HG03097 (cell line): ENCODE measurements around the gene MANSC1.

Experiments
- ATAC-seq: cut with Tn5 transposase; IDR thresholded peaks from one replicate; pipeline ENCODE4 v1.9.1; 2021; ENCODE audit not compliant: unreplicated experiment, low FRiP score

Gene MANSC1

DNA sequence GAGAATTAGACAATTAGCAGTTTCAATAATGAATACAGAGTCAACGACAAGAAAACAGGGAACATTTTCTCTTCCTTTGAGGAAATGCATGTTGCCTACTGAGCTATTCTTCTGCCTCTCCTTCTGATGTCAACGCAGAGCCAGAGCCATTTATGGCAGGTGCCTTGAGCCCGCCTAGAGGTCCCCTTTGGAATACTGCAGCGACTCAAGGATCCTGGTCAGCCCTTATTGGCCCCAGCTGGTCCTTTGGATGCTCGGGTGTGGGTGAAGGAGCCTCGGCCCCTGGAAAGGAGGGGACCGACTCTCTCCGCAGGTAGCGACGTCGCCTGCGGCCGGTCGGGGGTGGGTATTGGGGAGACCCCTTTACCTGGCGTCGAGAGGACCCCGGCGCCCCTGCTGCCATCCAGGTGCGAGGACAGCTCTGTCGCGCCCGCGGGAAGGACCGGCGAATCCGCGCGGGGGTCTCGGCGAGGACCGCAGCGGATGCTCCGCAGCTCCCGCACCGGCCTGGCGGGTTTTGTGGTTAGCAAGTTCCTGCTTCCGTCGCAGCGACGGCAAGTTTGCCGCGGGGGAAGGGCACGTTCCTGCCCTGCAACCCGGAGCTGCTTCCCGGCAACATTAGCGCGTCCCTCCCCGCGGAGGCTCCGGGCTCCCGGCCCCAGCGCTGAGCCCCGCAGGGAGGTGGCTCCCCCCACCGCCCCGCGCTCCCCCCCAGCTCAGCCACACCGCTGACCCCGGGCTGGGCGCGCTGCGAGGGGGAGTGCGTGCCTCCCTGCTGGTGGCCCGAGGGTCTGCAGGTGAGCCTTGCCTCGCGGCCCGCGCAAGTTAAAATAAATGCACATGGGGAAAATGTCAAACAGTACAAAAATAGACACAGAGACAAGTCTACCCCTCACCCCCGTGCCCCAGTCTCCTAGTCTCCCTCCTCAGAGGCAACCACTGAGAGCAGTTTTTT lies at the start of gene MANSC1:
Gene MANSC1 (minus strand): TSS at position 532 of the 955 bp plus-strand sequence. CDS start 6,928 bp downstream, outside the sequence.
- no peak for ATAC-seq

DNA sequence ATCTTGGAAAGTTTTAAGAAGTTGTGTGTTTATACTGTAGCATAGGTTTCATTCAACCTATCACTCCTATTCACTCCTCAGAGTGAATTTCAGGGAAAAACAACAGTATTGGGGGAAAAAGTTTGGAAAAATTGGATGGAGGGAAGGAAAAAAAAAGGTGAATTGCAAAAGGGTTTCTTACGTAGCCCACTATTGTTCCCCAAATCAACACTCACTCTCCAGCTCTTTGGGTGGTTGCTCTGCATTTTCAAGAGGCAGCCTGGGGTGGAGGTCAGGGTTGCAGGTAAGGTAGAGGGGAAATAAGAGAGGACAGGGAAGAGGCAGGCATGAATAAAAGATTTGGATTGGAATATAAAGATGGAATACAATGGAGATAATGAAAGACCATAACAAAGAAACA lies 49.1 kb upstream of the MANSC1 start:
- ATAC-seq, result no peak

DNA sequence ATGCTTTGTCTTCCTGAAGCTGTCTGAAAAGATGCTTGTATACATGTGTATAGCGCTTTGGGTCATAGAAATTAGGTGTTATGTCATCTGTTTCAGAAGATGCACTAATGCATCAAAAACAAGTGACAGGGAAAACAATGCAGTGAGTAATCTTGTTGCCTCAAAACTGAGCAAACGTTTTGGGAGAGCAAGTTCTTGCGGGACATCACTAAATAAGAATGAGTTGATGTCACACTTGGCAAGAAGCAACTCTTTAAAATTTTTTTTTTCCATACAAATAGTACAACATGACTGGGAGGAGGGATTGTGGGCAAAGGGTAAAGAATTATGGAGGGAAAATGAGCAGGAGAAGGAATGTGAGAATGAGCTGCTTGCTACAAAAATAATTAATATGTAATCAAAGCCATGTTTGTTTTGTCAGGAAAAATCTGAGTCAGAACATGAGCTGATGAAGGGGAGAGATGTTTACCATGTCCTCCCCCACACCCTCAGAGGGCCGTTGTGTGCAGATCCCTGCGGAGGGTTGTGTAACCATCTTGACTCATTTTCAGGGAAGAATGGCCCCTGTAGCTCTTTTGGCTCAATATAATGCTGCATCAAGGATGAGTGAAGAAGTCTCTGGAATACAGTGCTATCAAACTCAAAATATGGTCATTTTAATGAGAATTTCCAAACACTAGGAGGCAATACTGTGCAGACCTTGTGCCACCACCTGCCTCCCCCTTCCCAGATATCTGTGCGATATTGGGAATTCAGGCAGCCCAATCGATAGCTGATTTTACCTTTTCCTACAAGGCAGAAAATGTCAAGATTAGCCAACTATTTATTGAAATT lies 48.2 kb upstream of the MANSC1 start:
- ATAC-seq, result no peak

DNA sequence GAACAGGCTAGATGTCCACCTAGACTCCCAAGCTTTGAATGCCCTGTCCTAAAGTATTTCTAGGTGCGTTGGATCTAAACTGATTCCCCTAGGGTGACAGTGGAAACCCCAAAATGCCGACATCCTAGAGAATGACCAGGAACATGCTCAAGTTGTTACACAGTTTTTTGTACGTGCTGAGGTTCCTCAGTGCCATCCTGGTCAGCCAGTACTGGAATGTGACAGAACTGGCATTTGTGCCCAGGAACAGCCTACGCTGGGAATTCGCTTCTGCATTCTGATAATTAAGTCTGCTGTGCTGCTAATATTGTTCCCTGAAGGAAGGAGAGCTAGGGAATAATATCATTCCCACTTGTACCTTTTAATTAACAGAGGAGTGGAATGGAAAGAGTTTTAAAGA lies 47.1 kb upstream of the MANSC1 start:
- no peak for ATAC-seq

DNA sequence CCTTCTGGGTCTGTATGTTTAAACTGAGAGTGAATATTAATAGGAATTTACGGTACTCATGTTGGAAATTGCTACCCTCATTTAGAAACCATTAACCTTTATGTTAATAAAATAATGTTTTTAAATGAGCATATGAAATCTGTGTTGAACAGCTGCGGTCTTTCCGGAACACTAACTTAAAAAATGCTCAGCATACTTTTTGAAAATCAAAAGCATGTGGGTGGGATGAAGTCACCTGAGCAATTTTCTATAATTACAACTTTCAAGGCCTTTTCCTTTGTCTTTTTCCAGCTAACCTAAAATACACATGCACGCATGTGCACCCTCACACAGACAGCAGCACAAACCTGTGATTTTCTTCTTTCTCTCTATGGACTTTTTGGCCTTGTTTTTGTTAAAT lies 46.7 kb upstream of the MANSC1 start:
- no peak for ATAC-seq

DNA sequence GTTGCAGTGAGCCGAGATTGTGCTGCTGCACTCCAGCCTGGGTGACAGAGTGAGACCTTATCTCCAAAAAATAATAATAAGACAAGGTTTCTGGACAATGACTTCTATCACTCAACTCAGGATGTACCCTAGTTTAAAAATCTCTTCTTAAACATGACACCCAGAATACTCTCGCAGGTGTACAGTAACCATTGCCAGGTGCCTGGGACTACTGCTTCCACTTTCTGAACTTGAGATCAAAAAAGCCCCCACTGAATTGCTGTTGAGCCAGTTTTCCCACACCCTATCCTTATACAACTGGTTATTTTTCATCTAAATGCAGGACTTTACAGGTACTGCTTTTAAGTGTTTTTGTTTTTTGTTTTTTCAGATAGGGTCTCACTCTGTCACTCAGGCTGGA lies 43.1 kb upstream of the MANSC1 start:
- ATAC-seq, result no peak

DNA sequence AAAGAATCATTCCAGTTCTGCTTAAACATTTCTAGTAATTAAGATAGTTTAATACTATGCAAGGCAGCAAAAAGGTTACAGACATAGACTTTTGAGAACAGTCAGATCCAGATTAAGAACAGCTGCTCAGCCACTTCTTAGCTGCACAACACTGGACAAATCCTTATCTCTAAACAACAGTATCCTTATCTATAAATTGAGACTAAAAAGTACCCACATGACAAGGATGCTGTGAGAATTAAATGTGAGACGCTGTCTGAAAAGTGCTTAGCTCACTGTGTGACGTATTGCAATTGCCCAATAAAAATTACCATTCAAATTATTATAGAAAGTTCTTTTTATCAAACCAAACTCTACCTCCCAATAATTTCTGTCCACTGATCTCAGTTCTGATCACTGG lies 42.4 kb upstream of the MANSC1 start:
- no peak for ATAC-seq

DNA sequence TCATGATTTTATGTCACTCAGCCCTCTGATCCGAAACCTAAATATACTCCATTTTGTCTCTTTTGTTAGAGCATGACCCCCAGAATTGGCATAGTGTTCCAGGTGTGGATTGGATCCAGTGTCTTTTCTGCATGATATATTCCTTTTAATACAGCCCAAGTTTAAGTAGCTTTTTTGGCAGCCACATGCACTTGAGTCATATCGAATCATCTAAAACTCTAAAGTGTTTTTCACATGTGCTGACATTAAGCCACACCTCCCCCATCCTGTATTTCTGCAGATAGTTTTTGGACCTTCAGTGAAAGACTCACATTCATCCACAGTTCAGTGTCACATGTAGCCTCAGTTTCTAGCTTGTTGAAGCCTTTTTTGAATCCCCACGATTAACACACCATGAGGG lies 37.5 kb upstream of the MANSC1 start:
- ATAC-seq, result no peak

DNA sequence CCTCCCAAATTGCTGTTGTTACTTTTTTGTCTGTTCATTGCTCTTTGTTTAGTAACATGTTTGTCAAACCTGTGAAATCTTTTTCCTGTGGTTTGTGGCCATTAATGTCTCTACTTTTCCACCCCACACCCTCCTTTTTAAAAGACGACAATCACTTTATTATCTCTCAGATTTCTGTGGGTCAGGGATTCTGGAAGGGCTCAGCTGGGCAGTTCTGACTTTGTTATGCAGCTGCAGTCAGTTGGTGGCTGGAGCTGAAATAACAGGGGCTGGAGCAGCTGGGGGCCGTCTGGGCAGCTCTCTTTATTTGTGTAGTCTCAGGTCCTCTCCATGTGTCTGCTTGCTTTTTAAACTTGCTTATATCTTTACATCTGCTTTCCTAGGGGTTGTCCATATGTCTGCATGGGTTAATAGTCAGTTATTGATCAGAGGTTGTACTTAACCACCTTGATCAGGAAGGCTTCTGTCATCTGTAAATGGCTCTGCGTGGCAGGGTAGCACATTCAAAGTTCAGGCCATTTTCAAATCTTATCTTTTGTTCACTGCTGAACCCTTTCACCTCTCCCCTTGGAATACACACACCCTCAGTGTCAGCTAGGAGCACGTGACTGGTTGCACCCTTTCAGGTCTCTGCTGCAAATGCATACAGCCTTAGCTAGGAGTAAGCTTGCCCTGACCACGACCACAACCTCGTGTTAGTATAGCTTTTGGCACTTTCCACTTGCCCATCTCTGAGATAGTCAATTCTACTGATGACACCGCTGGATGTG lies 34.7 kb upstream of the MANSC1 start:
- no peak for ATAC-seq

DNA sequence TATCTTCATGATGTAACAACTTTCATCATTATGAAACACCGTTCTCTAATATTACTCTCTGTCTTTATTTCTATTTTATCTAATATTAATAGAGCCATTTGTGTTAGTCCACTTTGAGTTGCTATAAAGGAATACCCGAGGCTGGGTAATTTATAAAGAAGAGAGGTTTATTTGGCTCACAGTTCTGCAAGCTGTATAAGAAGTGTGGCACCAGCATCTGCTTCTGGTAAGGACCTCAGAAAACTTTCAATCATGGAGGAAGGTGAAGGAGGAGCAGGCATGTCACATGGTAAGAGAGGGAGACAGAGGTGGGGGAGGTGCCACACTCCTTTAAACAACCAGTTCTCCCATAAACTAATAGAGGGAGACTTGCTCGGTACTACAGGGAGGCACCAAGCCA lies 31.9 kb upstream of the MANSC1 start:
- no peak for ATAC-seq

DNA sequence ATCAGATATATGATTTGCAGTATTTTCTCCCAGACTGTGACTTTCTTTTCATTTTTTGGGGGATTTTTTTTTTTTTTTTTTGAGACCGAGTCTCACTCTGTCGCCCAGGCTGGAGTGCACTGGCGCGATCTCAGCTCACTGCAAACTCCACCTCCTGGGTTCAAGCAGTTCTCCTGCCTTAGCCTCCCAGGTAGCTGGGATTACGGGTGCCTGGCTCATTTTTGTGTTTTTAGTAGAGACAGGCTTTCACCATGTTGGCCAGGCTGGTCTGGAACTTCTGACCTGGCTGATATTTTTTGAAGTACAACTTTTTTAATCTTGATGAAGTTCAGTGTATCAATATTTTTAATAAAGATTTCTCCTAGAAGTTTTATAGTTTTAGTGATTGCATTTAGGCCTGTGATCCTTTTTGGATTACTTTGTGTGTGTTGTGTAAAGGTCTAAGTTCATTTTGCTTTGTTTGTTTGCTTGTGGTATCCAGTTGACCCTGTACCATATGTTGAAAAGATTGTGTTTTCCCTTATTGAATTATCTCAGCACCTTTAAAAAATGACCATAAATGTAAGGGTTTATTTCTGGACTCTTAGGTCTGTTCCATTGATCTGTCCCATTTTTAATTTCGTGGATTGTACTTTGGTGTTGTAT lies 31.0 kb upstream of the MANSC1 start:
- ATAC-seq, result no peak

DNA sequence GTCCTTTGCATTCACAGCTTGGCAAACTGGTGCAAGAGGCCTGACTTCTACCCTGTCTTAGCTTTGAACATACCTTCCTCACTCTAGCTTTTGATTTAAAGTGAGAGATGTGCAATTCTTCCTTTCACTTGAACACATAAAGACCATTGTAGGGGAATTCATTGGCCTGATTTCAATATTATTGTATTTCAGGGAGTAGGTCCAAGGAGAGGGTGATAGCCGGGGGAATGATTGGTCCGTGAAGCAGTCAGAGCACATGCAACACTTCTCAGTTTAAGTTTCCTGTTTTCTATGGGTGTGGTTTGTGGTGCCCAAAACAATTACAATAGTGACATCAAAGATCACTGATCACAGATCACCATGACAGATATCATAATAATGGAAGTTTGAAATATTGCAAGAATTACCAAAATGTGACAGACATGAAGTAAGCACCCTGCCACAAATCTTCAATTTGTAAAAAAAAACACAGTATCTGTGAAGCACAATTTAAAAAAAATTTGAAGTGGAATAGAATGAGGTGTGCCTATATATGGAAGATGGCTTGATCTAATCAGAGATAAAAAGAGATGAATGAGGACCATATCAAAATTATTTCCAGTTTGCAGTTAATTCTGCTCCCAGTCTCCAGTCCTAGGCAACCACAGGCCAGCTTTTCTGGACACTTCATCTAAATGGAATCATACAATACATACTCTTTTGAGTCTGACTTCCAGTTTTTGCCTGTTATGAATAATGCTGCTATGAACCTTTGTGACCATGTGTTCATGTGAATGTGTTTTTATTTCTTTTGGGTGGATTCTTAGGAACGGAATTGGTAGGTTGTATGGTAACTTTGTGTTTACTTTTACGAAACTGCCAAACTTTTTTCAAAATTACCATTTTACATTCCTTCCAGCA lies 30.0 kb upstream of the MANSC1 start:
- ATAC-seq, result no peak

DNA sequence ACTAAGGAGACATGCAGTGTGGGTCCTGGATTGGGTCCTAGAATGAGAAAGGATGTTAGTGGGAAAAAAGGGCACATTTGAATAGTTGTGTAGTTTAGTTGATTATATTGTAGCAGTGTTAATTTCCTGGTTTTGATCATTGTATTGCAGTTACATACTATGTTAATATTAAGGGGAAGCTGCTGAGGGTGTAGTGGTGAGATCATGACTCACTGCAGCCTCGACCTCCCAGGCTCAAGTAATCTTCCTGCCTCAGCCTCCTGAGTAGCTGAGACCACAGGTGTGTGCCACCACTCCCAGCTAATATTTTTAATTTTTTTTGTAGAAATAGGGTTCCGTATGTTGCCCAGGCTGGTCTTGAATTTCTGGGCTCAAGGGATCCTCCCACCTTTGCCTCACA lies 28.6 kb upstream of the MANSC1 start:
- ATAC-seq, result no peak

DNA sequence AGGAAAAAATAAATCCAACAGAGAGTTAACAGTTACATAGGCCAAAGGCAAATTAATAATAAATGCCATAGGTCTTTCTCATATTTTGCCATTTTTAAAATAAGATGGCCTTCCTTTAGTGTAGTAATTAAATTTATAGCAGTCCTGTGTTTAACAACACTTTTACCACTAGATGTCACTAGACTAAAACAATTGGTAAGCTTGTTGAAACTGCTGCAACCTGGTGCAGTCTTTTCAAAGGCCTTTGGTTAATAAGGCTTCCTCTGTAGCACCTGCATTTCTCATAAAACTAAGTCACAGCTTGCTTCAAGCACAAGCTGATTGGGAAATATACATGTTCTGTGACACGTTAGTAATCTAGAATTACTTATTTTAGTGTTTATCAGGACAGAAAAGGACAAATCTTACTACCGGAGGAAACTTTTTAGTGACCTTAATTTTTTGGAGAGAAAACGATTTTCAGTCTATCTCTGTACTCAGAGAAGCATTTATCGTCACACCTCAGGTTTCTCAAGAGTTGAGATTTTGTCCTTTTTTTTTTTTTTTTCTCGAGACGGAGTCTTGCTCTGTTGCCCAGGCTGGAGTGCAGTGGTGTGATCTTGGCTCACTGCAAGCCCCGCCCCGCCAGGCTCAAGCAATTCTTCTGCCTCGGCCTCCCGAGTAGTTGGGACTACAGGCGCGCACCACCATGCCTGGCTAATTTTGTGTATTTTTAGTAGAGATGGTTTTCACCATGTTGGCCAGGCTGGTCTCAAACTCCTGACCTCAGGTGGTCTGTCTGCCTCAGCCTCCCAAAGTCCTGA lies 26.8 kb upstream of the MANSC1 start:
- ATAC-seq, result no peak

DNA sequence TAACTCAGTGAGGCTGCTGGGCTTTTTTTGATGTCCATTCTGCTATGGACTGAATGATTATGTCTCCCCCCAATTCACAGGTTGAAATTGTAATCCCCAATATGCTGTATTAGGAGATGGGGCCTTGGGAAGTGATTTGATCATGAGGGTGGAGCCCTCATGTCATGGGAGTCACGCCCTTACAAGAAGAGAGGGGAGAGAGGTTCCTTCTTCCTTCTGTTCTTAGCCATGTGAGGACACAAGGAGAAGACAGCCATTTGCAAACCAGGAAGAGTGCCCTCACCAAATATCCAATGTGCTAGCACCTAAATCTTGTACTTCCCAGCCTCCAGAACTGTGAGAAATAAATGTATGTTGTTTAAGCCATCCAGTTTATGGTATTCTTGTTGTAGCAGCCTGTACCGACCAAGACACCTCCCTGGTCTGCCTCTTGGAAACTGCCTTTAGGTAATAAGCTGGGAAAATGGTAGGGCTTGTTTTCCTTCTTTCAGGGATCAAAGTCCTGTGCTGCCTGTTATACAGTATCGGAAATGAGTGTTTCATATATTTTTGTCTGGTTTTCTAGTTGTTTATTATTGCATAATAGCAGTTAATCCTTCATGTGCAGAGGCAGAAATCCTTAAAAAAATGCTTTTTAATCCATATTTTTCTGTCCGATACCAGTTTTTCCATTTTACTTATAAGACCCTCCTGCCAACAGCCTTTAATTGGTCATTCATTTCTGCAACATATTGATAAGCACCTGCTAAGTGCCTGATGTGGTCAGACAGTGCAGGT lies 23.1 kb upstream of the MANSC1 start:
- no peak for ATAC-seq

DNA sequence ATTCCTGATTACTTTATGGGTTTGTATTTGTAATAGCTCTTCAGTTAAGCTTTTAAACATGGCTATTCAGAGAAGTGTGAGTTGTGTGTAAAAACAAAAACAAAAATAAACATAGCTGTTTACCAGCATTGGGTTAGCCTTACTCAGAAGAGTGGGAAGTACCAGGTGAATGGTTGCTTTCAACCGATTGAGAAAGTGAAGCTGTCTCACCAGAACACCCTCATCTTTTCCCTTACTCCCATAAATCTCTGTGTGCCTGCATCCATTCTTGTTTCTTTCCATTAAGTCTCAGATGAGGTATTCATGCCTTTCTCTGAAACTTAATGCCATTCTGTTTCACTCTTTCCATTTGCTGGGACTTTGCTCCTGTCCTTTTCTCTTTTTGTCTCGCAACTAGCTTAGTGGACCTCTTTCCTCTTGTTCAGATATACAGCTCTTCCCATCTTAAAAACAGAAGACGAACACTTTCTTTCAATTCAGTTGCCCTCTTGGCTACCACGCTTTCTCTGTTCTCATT lies 17.5 kb upstream of the MANSC1 start:
- no peak for ATAC-seq

DNA sequence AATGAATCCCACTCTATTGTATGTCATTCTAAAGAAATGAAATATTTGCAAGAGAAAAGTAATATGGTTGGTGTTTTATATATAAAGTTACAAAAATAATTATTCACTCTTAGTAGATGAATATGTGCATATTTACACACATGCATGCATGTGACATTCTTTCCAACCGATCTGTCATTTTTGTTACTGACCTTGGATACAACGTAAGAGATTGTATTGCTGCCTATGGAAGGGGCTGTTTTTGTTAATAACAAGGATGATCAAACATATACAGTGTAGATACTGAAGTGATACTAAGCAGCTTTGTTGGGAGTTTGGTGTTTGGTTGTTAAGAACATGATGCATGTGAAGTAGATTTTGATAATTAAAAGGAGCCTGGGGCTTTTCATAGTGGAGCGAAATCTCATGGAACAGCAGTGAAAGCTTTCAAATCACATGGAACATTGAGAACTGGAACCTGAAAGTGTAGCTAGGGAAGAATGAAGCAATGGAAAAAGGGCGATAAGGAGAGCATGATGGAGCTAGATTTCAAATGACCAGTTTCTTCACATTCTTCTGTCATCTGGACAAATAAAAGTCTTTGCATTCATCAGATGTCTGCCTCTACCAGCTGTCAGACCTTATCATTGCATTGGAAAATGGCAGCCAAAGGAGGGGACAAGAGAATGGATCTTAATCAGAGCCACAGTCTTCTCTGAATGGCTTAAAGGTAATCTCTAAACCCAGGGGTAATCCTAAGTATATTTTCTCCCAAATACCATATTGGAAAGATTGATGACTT lies 16.8 kb upstream of the MANSC1 start:
- ATAC-seq, result no peak
